ENCODE results near the gene SEMA5B.

Gene SEMA5B

DNA sequence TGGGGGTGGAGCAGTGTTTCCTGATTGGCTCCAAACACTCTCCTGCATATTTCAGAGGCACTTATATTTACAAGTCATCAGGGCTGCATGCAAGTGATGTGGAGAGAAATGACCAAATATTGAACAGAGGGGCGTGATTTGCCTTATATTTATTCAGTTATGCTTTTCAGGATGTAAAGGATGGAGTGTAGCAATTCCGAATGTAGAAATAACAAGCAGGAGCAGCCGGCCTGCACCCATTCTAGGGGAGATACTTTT is 19.4 kb upstream of the SEMA5B start:
- TF ChIP-seq, protein P1, sequence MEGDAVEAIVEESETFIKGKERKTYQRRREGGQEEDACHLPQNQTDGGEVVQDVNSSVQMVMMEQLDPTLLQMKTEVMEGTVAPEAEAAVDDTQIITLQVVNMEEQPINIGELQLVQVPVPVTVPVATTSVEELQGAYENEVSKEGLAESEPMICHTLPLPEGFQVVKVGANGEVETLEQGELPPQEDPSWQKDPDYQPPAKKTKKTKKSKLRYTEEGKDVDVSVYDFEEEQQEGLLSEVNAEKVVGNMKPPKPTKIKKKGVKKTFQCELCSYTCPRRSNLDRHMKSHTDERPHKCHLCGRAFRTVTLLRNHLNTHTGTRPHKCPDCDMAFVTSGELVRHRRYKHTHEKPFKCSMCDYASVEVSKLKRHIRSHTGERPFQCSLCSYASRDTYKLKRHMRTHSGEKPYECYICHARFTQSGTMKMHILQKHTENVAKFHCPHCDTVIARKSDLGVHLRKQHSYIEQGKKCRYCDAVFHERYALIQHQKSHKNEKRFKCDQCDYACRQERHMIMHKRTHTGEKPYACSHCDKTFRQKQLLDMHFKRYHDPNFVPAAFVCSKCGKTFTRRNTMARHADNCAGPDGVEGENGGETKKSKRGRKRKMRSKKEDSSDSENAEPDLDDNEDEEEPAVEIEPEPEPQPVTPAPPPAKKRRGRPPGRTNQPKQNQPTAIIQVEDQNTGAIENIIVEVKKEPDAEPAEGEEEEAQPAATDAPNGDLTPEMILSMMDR (IDR thresholded peaks at IDR 0.05) = no peak
- H3K27ac ChIP-seq = no peak overlapping the region

DNA sequence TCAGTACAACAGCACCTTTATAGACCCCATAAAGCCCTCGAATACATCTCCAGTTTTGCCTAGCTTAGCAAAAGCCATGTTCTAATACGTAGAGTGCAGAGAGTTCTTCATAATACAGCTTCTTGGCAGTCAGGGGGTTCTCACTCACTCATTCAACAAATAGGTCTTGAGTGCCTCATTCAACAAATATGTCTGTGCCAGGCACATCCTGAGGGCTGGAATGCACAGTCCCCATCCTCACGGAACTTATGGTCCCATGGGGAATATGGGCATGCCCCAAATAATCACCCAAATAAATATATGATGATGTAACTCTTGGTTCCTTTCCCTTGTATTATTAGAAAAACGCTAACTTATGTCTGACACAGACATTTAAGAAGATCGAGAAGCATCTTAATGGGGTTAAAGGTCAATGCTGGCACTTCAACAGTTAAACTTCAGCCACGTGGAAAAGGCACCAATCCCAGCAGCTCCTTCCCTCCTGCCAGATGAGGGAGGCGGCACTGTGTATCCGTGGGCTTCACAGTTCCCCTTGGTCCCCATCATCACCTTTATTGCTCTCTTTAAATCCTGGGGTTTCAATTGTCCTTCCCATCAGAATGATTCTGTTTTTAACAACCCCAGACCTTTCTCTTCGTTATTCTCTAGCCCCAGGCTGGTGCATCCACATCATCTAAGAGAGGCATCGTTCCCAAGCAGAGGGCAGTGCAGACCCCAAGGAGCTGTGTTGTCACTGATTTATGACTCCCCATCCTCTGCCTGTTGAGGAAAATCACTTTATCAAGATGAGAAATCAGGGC is 18.9 kb upstream of the SEMA5B start:
- Histone ChIP-seq H3K4me3 (no peak overlapping the region), H3K27ac (no peak overlapping the region)
- TF ChIP-seq, protein P1 (IDR thresholded peaks at IDR 0.05) = no peak
- DNase-seq (ENCODE audit: low spot score) = no peak

More for the DNA sequence above, 19.4 kb upstream of the SEMA5B start:
- H3K4me3 ChIP-seq = no peak overlapping the region
- DNase-seq (ENCODE audit: low spot score) = no peak

DNA sequence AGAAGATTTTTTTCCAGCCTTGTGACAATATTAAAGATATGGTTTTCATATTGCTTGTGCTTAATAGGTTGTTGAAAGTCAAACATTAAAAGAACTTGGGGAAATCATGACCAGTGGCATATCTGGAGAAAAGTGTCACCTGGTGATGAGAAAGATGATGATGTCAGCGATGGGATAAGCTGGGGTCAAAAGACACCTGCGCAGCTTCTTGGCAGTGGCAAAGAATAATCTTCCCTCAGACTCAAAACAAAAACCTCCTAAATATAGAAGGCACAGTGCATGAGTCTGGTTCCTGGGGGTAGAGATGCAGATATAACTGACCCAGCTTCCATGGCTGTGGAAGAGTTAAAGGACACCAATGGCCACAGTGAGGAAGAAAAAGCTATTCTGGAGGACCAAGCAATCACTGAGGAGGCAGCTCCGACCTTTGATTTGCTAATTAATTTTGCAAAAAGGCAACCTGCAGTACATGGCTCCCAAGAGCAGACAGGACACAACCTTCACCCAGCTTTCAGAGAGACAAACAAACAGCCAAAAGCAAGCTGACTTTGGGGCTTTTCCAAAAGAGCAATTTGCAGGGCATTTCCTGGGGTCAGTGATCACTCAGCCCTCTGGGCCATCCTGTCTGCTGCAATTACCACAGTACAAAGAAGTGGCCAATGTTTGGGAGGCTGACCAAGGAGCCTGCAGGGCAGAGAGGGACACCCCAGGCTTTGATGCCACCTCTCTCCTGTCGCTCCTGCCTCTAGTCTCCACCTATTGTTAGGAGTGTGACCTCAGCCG is 17.6 kb upstream of the SEMA5B start:
- H3K27ac ChIP-seq = no peak overlapping the region

DNA sequence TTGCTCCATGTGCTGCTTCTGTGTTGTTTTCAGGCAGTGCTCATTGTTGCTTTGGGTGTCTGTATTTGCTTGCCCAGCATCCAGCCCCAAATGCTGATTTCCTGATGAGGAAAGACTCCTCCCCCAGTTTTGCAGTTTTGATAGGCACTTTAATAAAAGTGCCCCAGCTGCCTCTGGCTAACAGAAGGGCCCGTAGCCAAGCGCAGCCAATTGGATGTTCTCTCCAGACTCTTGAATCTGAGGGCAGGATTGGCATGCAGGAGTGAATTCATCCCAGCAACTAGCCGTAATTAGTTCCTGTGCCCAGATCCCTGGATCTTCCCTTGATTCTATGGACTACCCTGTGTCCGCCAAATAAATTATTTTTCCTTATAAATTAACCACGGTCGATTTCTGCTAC is 14.8 kb upstream of the SEMA5B start:
- TF ChIP-seq, protein P1 (IDR thresholded peaks at IDR 0.05) = no peak
- H3K4me3 ChIP-seq = no peak overlapping the region
- no peak overlapping the region for H3K27ac ChIP-seq
- no peak for DNase-seq (ENCODE audit: low spot score)

More for the DNA sequence above, 17.6 kb upstream of the SEMA5B start:
- no peak overlapping the region for H3K4me3 ChIP-seq
- TF ChIP-seq, protein P1 (IDR thresholded peaks at IDR 0.05) = no peak
- no peak for DNase-seq (ENCODE audit: low spot score)

DNA sequence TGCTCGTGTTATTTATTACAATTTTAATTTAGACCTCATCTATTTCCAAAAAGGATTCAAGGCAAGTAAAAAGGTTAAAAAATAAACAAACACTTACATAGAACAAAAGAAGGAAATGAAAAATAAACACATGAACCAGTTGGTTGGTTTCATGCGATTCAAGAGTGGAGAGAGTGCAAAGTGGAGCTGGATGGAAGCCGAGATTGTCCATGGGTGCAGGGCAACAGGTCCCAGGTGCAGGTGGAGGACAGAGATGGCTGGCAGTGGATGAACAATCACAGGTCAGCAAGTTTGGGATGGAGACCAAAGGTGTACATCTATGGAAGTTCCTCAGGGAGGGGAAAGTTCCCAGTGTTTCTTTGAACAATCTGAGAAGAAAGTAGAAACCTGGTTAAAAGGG is 11.6 kb upstream of the SEMA5B start:
- Histone ChIP-seq H3K27ac (no peak overlapping the region), H3K4me3 (no peak overlapping the region)
- TF ChIP-seq, protein P1 (IDR thresholded peaks at IDR 0.05) = no peak
- no peak for DNase-seq (ENCODE audit: low spot score)

DNA sequence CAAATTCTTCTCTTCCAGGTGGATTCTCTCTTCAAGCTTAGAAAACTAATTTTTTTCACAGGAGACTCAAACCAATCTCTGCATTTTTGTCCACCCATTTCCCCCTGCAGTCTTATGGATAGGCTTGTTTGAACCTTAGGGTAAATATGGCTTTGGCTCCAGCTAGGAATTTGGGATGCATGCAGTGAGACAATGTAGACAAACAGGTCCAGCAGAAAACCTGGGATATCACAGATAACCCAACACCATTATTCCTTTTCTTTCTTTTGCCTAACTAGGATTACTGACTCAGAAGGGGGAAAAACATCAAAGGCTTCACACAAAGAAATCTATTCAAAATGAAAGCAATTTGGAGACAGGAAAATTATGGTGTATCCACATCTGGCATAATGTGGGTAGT is 11.2 kb upstream of the SEMA5B start:
- Histone ChIP-seq H3K27ac (no peak overlapping the region), H3K4me3 (no peak overlapping the region)
- TF ChIP-seq, protein P1 (IDR thresholded peaks at IDR 0.05) = no peak
- no peak for DNase-seq (ENCODE audit: low spot score)

DNA sequence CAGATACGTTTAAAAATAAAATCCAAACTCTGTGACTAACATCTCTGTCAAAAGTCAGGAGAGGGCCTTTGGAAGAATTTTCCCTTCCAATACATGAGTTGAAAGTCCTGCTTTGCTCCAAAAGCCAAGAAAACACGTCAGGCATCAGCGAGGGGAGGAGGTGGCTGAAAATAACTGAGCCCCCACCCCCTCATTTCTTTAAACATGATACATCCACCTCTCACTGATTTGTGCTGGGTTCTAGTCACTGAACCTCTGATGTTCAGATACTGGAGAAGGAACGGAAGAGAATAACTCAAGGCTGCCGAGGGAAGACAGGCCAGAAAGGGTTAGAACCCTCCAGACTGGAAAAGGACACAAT is 9.4 kb upstream of the SEMA5B start:
- H3K4me3 ChIP-seq = no peak overlapping the region
- peak overlapping the region; percentile 53 to 80 for H3K27ac ChIP-seq
- DNase-seq (ENCODE audit: low spot score) = no peak
- TF ChIP-seq, protein P1 (IDR thresholded peaks at IDR 0.05) = no peak

All from coronary artery (tissue), 2 donors.